Measurements from ENCODE around the gene RGPD6. TPM values are rescaled to one million over a fixed set of nuclear protein-coding genes. Genes with fewer than 3 reads are reported as not detected.
"Not testable (repeated sequence)": the region's sequence is repeated elsewhere in the genome, so short reads cannot be mapped to it uniquely, and the experiment has no call there.

RGPD6 gene
- polyA plus RNA-seq, 1 donor from 2014 or later: 39.8 TPM

DNA sequence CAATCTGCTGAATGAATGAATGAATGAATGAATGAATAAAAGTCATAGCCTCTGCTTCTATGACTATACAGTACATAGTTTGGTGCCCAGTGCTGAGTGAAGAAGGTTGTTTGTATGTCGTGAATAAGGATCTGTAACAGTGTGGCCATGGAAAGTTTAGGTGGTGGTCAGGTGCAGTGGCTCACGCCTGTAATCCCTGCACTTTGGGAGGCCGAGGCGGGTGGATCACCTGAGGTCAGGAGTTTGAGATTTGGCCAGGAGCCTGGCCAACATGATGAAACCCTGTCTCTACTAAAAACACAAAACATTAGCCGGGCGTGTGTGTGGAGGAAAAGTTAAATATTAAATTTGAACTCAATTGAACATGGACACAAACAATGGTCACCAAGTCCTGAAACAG lies 100.1 kb downstream of the RGPD6 start:
- H3K4me2 ChIP-seq (ENCODE audit: low read length); H3F3A ChIP-seq (ENCODE audit: insufficient read depth, low read length, poor library complexity, severe bottlenecking); H3K9ac ChIP-seq (ENCODE audit: low read length); H3K9me2 ChIP-seq (ENCODE audit: insufficient read depth, low read length); H4K20me1 ChIP-seq (ENCODE audit: insufficient read depth); H2AFZ ChIP-seq (ENCODE audit: low read depth, low read length); H3K79me2 ChIP-seq (replicated peaks; ENCODE audit: insufficient read depth, low read length); H3K27ac ChIP-seq (ENCODE audit: low read length); H3K9me3 ChIP-seq (ENCODE audit: low read length); H3K4me3 ChIP-seq (ENCODE audit: low read length); H3K27me3 ChIP-seq (ENCODE audit: insufficient read depth, low read depth, low read length); H3K36me3 ChIP-seq (ENCODE audit: insufficient read depth, low read length): not testable (repeated sequence)

DNA sequence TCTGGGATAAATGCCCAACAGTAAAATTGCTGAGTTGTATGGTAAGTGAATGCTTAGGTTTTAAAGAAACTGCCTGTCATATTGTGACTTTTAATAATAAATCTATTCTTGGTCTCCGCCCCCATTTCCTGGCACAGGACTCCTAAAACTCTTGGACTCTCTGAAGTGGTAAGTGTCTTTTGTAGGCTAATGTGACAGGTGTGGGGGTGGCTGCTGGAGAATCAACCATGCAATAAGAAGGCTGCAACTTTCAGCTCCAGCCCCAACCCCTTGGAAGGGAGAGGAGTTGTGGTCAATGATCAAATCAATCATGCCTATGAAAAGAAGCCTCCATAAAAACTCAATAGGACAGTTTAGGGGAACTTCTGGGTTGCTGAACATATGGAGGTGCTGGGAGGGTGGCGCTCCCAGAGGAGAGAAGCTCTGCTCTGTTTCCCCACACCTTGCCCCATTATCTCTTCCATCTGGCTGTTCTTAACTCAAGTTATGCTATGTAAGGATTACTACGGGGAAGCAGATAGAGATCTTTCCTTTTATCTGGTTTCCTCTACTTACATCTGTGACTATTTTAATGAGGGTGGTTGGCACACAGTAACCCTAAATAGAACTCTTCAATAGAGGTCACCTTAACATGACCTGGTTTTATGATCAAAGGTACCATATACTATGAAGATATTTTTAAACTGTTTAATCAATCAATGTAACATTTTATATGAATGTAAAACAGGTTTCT lies 101.2 kb downstream of the RGPD6 start:
- not testable (repeated sequence) for H4K20me1 ChIP-seq (ENCODE audit: insufficient read depth); H3K27ac ChIP-seq (ENCODE audit: low read length); H3K9me2 ChIP-seq (ENCODE audit: insufficient read depth, low read length); H3K9me3 ChIP-seq (ENCODE audit: low read length); H3K79me2 ChIP-seq (replicated peaks; ENCODE audit: insufficient read depth, low read length); H3K4me3 ChIP-seq (ENCODE audit: low read length); H3F3A ChIP-seq (ENCODE audit: insufficient read depth, low read length, poor library complexity, severe bottlenecking); H2AFZ ChIP-seq (ENCODE audit: low read depth, low read length); H3K36me3 ChIP-seq (ENCODE audit: insufficient read depth, low read length); H3K9ac ChIP-seq (ENCODE audit: low read length); H3K27me3 ChIP-seq (ENCODE audit: insufficient read depth, low read depth, low read length); H3K4me2 ChIP-seq (ENCODE audit: low read length)

DNA sequence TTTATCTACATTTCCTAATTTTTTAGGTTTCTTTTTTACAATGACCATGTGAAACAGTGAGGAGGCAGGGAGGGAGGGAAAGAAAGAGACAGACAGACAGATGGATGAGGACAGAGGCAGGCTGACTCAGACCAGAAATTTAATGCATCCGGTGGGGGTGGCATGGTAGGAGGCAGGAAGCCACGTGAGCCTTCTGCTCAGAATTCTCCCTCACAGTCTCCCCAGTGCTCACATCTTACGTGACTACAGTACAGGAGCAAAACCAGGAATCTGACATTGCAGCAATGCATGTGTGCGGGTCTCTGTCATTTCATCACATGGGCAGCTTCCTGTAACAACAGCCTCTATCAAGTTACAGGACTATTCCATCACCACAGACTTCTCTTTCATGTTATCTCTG lies 102.1 kb downstream of the RGPD6 start:
- H3F3A ChIP-seq (ENCODE audit: insufficient read depth, low read length, poor library complexity, severe bottlenecking); H3K9ac ChIP-seq (ENCODE audit: low read length); H3K27ac ChIP-seq (ENCODE audit: low read length); H3K9me3 ChIP-seq (ENCODE audit: low read length); H3K27me3 ChIP-seq (ENCODE audit: insufficient read depth, low read depth, low read length); H3K36me3 ChIP-seq (ENCODE audit: insufficient read depth, low read length); H4K20me1 ChIP-seq (ENCODE audit: insufficient read depth); H3K79me2 ChIP-seq (replicated peaks; ENCODE audit: insufficient read depth, low read length); H3K4me2 ChIP-seq (ENCODE audit: low read length); H2AFZ ChIP-seq (ENCODE audit: low read depth, low read length); H3K9me2 ChIP-seq (ENCODE audit: insufficient read depth, low read length); H3K4me3 ChIP-seq (ENCODE audit: low read length): not testable (repeated sequence)

DNA sequence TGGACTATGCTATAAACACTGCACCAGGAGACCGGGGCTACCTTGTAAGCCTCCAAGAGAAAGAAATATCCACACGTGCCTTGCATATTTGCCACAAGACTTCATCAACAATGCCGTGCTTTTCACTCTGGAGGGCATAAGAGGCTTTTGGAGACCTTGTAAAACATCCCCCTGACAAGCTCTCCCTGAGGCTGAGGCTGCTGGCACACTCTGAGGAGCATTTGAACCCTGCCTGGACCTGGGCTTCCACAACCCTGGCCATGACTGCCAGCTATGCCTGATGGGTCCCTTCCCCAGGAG lies 104.0 kb downstream of the RGPD6 start:
- H3K4me3 ChIP-seq (ENCODE audit: low read length); H3K79me2 ChIP-seq (replicated peaks; ENCODE audit: insufficient read depth, low read length); H3K4me2 ChIP-seq (ENCODE audit: low read length); H3K9me2 ChIP-seq (ENCODE audit: insufficient read depth, low read length); H3K36me3 ChIP-seq (ENCODE audit: insufficient read depth, low read length); H4K20me1 ChIP-seq (ENCODE audit: insufficient read depth); H3K9ac ChIP-seq (ENCODE audit: low read length); H2AFZ ChIP-seq (ENCODE audit: low read depth, low read length); H3K27ac ChIP-seq (ENCODE audit: low read length); H3K27me3 ChIP-seq (ENCODE audit: insufficient read depth, low read depth, low read length); H3K9me3 ChIP-seq (ENCODE audit: low read length); H3F3A ChIP-seq (ENCODE audit: insufficient read depth, low read length, poor library complexity, severe bottlenecking): not testable (repeated sequence)

DNA sequence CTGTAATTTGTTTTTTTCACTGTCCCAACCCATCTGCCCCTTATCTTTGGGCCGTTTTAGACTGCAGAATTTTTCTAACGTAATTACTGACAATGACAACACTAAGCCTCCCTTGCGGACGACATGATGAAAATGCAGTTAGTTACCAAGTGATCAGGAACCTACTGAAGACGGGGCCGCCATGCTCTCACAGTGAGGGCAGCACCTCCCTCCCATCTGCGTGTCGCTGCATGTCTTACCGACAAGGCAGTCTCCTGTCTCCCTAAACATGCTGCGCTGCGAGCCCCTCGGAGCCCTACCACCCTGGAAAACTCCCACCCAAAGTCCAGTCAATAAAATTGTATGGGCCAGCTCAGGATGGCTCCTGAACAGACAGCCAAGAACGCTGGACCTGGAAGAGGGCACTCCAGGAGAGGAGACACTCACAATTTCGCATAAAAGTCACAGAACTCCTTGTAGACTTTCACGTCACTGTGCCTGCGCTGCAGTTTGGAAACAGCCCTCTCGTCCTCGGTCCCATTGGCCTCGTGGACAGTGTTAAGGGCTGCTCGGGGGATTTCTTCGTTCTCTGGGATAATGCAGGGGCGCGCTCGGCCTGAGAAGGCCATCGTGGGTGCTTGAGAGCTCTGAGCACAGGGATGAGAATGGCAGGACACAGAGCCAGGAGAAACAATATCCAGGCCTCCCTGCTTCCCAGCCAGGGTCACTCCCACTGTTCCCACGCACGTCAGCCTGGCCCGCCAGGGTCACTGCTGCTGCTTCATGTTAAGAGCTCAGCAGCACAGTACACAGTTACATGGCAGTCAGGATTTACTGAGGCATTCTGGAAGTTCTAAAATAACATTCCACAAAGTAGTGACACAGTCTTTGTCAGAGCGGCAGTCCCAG lies 104.6 kb downstream of the RGPD6 start, which contains the start of gene LIMS4:
Gene LIMS4, minus strand, starts transcription at position 646 of the 888 bp plus-strand sequence. Its CDS starts 38 bp downstream, at position 608.
- not testable (repeated sequence) for H4K20me1 ChIP-seq (ENCODE audit: insufficient read depth); H2AFZ ChIP-seq (ENCODE audit: low read depth, low read length); H3K9me2 ChIP-seq (ENCODE audit: insufficient read depth, low read length); H3K79me2 ChIP-seq (replicated peaks; ENCODE audit: insufficient read depth, low read length); H3F3A ChIP-seq (ENCODE audit: insufficient read depth, low read length, poor library complexity, severe bottlenecking); H3K27ac ChIP-seq (ENCODE audit: low read length); H3K9me3 ChIP-seq (ENCODE audit: low read length); H3K4me3 ChIP-seq (ENCODE audit: low read length); H3K36me3 ChIP-seq (ENCODE audit: insufficient read depth, low read length); H3K9ac ChIP-seq (ENCODE audit: low read length); H3K27me3 ChIP-seq (ENCODE audit: insufficient read depth, low read depth, low read length); H3K4me2 ChIP-seq (ENCODE audit: low read length)

DNA sequence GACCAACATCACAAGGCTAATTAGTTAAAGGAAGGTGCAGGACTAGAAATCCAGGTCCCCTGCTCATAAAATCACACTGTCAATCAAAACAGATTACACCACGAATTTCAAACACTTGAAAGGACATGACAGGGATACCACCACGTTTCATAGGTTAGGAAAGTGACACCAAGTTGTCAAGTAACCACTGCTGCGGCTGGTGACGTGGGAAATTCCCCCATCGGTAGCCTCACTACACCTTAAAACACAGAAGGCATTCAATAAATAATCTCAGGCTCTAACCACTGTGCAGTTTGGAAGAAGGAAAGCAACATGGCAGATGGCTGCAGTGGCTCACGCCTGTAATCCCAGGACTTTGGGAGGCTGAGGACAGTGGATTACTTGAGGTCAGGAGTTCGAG lies 108.1 kb downstream of the RGPD6 start:
- H3K4me3 ChIP-seq (ENCODE audit: low read length); H3K27ac ChIP-seq (ENCODE audit: low read length); H4K20me1 ChIP-seq (ENCODE audit: insufficient read depth); H3K4me2 ChIP-seq (ENCODE audit: low read length); H3K36me3 ChIP-seq (ENCODE audit: insufficient read depth, low read length); H3K9me3 ChIP-seq (ENCODE audit: low read length); H3K9me2 ChIP-seq (ENCODE audit: insufficient read depth, low read length); H3F3A ChIP-seq (ENCODE audit: insufficient read depth, low read length, poor library complexity, severe bottlenecking); H3K9ac ChIP-seq (ENCODE audit: low read length); H3K27me3 ChIP-seq (ENCODE audit: insufficient read depth, low read depth, low read length); H2AFZ ChIP-seq (ENCODE audit: low read depth, low read length); H3K79me2 ChIP-seq (replicated peaks; ENCODE audit: insufficient read depth, low read length): not testable (repeated sequence)

DNA sequence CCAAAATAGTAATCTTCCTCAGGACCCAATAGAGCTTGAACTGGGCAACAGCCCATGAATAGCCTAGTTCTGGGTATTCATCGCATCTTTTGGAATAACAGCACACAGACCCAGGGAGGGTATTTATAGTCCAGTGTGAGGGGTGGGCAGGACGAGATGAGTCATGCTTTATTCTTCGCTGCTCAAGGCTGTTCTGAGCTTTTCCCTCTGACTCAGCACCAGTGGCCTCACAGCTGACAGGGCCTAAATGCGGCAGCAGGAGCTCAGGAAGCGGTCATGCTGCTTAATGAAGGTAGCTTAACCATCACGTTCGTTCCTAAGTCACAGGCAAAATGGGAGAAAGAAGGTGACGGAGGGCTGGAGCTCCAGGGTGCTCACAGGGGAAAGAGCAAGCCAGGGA lies 111.7 kb downstream of the RGPD6 start:
- not testable (repeated sequence) for H2AFZ ChIP-seq (ENCODE audit: low read depth, low read length); H4K20me1 ChIP-seq (ENCODE audit: insufficient read depth); H3K9ac ChIP-seq (ENCODE audit: low read length); H3F3A ChIP-seq (ENCODE audit: insufficient read depth, low read length, poor library complexity, severe bottlenecking); H3K27ac ChIP-seq (ENCODE audit: low read length); H3K9me3 ChIP-seq (ENCODE audit: low read length); H3K27me3 ChIP-seq (ENCODE audit: insufficient read depth, low read depth, low read length); H3K36me3 ChIP-seq (ENCODE audit: insufficient read depth, low read length); H3K4me2 ChIP-seq (ENCODE audit: low read length); H3K9me2 ChIP-seq (ENCODE audit: insufficient read depth, low read length); H3K79me2 ChIP-seq (replicated peaks; ENCODE audit: insufficient read depth, low read length); H3K4me3 ChIP-seq (ENCODE audit: low read length)
